ENCODE measurements around the gene ENOX1.

The ENOX1 gene

GRCh38 chr13:43528992-43529391 lies 257.8 kb downstream of the ENOX1 start:
- DNase-seq: no peak

- no peak for DNase-seq
Measured at GRCh38 chr13:43522788-43523187, 264.0 kb downstream of the ENOX1 start.

GRCh38 chr13:43520351-43520750 lies 266.4 kb downstream of the ENOX1 start:
- DNase-seq: no peak

- no peak for DNase-seq
Measured at GRCh38 chr13:43518833-43519232, 267.9 kb downstream of the ENOX1 start.

- no peak for DNase-seq
Measured at GRCh38 chr13:43516401-43516833, 270.4 kb downstream of the ENOX1 start.

DNA sequence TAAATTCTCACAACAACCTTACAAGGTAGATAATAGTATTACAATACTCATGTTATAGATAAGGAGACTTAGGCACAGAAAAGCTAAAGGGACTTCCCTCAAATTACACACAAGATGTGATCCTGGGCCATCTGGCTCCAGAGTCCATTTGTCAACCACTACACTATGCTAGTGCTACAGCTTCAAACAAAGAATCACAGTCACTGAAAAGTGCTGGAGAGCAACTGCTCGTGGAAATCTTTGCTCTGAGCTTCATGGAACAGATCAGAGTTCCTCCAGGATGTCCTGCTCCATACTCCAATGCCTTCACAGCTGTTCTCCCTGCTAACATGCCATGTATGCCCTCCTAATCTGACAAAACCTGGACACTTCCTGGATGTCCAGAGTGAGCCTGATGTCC lies 271.2 kb downstream of the ENOX1 start:
- no peak for DNase-seq

DNA sequence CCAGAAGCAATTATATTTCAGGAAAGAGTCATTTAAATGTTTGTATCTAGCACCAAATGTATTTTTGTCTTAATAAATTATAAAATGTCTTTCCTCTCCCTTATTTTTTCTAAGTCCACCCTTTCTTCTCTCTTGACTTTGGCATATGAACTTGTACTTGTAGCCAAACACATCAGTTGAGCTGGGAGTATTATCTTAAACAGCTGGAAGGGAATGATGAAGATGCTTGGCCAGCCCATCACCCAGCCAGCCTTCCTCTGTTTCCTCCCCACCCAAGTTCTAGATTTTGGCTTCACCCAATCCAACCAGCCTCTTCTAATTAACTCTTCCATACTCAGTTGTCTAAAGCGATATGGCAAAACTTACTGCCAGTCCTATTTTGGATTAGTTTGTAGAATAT lies 272.5 kb downstream of the ENOX1 start:
- no peak for DNase-seq

DNA sequence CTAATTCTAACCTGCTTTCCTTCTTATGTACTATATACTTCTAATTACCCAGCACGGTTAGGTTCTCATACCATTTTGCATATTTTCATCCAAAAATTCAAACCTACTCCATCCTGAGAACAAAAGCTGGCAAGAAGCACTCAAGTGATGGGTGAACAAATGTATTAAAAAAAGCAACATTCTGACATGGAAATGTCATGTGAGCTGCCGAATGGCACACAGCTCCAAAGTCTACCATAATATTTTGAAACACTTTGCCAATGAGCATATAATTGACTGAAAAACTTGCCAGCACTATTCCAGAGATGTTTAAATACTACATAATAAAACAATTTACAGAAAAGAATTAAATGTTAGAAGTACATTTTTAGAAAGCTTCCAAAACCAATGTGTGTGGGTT lies 274.6 kb downstream of the ENOX1 start:
- no peak for DNase-seq

DNA sequence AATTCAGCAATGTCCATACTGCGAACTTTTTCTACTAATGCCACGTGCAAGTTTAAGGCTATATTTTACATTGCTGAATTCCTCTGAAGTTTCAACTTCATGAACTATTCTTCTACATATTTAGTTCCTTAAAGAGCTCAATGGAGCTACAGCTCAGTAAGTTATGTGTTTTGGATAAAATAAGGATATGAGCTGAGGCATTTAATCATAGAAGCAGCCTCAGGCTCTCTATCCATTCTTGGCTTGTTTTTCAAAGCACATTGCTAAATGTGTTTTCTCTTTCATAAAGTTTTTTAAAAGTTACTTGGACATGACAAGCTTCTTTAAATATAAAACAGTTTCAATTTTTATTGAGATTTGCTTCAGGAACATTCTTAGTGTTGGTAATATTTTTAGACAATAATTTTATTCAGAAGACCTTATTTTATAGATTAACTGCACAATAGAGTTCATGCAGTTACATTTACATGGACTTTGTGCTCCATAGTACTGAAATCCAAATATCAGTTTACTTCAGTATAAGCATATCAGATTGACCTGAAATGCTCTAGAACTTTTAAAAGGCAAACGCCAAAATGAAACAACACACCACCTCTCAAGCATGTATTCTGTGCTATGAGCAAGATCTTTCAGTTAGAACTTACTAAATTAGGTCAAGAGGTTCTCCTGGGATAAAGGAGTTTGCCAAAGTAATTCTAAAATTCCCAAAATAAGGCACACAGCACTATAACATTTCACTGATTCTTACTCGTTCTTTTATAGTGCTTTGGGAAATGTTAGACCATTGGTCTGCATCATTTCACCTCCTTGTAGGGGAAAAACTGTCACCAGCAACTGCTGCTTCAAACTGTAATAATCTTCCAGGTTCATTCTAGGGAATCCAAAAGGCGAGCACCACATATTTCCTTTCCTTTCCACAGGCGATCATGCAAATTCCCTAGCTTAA lies 275.5 kb downstream of the ENOX1 start:
- DNase-seq: no peak

DNA sequence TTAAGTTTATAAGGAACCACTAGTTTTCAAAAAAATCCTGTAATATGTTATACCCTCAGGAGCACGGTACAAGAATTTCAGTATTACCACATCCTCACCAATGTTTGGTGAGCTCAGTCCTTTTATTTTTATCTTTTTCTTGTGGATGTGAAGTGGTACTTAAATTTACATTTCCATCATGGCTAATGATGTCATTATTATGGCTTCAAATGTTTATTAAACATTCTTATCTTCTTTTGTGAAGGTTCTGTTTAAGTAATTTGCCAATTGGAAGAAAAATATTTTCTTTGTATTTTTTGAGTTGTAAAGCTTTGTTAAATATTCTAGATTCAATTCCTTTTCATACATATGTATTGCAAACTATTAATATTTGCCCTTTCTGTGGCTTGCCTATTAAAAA lies 291.0 kb downstream of the ENOX1 start:
- no peak for DNase-seq

DNA sequence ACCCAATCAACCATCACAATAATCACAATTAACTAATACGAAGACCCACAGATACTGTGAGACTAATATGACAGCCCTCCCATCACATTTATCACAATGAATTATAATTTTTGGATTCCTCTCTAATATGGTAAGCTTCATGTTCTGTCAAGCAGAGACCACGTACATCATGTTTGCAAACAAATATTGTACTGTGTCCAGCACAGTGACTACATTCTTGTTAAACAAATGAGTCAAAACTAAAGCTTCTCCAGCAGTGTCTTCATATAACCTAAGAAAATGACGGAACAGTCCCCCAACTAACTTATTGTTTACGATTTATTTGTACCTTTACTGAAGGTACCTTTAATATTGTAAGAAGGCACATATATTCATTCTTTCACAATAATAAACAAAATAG lies 292.6 kb downstream of the ENOX1 start:
- no peak for DNase-seq

DNA sequence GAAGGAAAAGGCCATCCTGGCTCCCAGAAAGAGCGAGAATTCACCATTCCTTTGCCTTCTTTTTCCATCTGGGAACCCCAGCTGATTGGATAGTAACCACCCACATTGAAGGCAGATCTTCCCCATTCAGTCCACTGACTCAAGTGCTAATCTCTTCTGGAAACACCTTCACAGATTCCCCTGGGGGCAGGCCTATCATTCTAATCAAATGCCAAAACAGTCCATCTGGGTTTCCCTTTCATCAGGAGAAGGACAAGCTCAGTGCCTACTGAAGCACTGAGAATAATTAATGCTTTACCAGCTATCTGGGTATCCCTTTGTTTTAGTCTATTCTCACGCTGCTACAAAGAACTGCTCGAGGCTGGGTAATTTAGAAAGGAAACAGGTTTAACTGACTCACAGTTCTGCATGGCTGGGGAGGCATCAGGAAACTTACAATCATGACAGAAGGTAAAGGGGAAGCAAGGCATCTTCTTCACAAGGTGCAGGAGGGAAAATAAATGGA lies 293.2 kb downstream of the ENOX1 start:
- no peak for DNase-seq

DNA sequence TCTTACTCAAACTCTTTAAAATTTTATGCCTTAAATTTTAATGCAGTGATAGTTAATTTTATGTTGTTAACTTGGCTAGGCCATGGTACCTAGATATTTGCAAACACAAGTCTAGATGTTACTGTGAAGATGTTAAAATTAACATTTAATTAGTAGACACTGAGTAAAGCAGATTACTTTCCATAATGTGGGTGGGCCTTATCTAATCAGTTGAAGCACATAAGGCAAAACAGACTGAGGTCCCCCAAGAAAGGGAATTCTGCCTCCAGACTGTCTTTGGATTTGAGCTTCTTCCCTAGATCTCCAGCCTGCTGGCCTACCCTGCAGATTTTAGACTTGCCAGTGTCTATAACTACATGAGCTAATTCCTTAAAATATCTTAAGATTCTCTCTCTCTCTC lies 294.0 kb downstream of the ENOX1 start:
- no peak for DNase-seq

DNA sequence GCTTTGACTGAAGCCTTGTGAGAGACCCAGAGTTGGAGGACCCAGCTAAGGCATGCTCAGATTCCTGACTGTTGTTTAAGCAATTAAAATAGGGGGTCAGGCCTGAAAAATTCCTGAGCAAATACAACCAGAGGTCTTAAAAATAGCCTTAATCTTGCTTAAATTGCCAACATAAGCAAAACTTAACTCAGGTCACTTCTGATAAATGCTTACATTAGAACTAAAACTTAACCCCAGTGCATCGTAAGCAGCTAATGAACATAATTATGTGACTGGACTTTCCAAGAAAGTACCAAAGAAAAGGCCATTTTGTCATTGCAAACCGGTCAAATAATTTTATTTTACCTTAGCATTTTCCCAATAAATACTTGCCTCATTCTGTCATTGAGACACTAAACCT lies 294.5 kb downstream of the ENOX1 start:
- no peak for DNase-seq

GRCh38 chr13:43489233-43489632 lies 297.5 kb downstream of the ENOX1 start:
- no peak for DNase-seq

DNA sequence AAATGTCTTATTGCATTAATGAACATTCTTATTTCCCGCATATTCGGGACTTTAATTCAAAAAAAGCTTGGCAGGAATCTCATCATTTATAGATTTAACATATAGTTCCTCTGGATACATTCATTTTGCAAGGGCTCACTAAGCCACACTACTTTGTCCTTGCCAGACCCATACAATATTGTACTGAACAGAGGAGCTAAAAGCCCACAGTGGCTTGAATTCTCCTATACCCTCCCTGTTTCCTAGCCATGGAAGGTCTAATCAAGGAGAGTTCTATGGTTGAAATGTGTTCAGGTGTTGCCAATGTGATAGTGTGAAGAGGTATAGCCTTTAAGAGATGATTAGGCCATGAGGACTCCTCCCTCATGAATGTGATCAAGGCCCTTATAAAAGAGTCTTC lies 298.9 kb downstream of the ENOX1 start:
- DNase-seq: no peak

GRCh38 chr13:43487461-43487860 lies 299.3 kb downstream of the ENOX1 start:
- no peak for DNase-seq

- DNase-seq: no peak
Measured at GRCh38 chr13:43484432-43485225, 302.1 kb downstream of the ENOX1 start.

- DNase-seq: no peak
Measured at GRCh38 chr13:43483930-43484329, 302.8 kb downstream of the ENOX1 start.

- DNase-seq: no peak
Measured at GRCh38 chr13:43482641-43483040, 304.1 kb downstream of the ENOX1 start.

GRCh38 chr13:43482026-43482425 lies 304.7 kb downstream of the ENOX1 start:
- DNase-seq: no peak

DNA sequence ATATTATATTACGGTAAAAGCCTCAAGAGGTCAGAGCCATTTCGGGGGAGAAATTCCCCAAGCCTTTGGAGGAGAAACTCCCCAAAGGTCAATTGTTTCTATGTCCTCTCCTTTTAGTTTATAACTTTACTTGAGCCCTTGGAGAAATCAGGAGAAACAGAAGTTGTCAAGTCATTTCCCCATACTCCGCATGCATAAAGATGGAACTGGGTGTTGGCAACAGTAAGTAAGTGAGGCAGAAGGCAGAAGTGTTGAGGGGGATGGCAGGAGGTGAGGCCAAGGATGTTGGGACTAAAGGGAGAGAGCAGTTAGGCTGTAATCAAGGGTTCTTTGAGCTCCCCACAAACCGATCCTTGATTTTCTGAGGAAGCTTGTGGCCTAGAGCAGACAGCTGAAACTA lies 307.9 kb downstream of the ENOX1 start:
- no peak for DNase-seq

GRCh38 chr13:43478211-43478610 lies 308.6 kb downstream of the ENOX1 start:
- DNase-seq: no peak

GRCh38 chr13:43475140-43475539 lies 311.6 kb downstream of the ENOX1 start:
- DNase-seq: no peak
